Measurements from ENCODE around the gene PPP2R3B. TPM values are rescaled to one million over a fixed set of nuclear protein-coding genes. Genes with fewer than 3 reads are reported as not detected.

PPP2R3B gene
- total RNA-seq, 1 donor from 2014 or later, result 47.6 TPM

DNA sequence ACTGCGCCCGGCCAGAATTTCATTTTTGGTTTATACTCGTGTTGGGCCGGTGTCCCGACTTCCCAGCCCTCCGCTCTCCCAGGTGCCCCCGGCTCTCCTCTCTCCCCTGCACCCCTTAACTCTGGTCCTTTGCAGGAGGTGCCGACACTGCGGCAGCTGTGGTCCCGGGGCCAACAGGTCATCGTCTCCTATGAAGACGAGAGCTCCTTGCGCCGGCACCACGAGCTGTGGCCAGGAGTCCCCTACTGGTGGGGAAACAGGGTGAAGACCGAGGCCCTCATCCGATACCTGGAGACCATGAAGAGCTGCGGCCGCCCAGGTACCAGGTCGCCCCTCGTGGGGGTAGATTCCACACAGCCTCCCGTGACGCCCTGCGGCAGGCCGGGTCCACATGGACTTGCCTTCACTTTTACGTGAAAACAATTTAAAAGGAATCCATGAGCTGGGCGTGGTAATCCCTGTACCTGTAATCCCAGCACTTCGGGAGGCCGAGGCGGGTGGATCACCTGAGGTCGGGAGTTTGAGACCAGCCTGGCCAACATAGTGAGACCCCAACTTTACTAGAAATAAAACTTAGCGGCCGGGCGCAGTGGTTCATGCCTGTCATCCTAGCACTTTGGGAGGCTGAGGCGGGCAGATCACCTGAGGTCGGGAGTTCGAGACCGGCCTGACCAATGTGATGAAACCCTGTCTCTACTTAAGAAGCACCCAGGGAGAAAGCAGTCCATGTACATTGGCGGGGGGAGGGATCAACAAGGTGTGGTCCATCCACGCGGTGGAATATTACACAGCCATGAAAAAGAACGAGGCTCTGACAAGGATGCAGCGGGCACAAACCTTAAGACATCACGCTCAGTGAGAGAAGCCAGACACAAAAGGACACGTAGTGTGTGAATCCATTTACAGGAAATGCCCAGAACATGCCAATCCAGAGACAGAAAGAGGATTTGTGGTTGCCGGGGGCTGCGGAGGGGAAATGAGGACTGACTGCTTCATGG, 93.5 kb downstream of the PPP2R3B start:
- no peak for DNase-seq (ENCODE audit: low spot score)
- no peak overlapping the region for H3K27ac Mint-ChIP-seq
- no peaks in the 10 kb centered on the region for H3K9me3 Mint-ChIP-seq
- intact Hi-C loops (cut with micrococcal nuclease), result no loop called here
- peaks cover 58% of the 10 kb centered on the region for H3K36me3 Mint-ChIP-seq (ENCODE audit: low read depth)
- H3K4me3 Mint-ChIP-seq (ENCODE audit: low read depth), result no peak overlapping the region
- H3K27me3 Mint-ChIP-seq (ENCODE audit: low read depth), result no peaks in the 10 kb centered on the region
- no peaks in the 10 kb centered on the region for H3K4me1 Mint-ChIP-seq (ENCODE audit: low read depth)

DNA sequence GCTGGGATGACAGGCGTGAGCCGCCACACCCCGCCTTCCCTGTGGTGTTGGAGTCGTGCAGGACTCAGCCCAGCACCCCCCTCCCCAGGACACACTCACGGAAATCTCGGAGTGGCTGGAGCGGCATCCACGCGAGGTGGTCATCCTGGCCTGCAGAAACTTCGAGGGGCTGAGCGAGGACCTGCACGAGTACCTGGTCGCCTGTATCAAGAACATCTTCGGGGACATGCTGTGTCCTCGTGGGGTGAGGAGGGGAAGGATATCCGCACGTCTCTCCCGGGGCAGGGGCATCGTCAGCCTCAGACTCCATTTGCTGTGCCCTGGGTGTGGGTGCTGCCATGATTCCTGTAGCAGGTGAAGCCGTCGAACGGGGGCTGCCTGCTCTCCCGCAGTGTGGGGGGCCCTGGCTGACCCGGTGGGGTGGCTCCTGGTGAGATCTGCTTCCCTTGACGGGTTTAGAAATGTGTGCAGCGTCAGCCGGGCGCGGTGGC, 95.3 kb downstream of the PPP2R3B start:
- intact Hi-C loops (cut with micrococcal nuclease), result no loop called here
- DNase-seq (ENCODE audit: low spot score), result no peak
- Mint-ChIP-seq H3K27ac (no peak overlapping the region), H3K9me3 (no peaks in the 10 kb centered on the region), H3K4me1 (ENCODE audit: low read depth) (peaks cover 2% of the 10 kb centered on the region), H3K27me3 (ENCODE audit: low read depth) (no peaks in the 10 kb centered on the region), H3K4me3 (ENCODE audit: low read depth) (no peak overlapping the region), H3K36me3 (ENCODE audit: low read depth) (peaks cover 62% of the 10 kb centered on the region)

DNA sequence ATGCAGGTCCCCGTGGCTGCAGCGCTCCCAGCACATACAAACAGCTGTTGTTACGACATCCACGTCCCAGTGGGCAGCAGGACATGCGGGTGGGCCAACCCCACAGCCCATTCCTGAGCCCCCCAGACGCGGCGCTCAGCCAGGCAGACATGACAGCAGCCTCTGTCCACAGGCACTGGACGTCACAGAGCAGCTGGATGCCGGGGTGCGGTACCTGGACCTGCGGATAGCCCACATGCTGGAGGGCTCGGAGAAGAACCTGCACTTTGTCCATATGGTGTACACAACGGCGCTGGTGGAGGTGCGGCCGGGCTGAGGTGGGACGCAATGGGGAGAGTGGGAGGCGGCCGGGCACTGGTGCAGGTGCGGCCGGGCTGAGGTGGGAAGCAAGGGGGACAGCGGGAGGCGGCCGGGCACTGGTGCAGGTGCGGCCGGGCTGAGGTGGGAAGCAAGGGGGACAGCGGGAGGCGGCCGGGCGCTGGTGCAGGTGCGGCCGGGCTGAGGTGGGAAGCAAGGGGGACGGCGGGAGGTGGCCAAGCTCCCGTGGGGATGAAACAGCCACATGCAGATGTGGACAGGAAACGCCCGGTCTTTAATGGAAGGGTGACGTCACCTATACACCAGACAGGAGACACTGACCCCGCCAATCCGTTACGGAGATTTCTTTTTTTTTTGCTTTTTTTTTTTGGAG, 96.1 kb downstream of the PPP2R3B start:
- no peaks in the 10 kb centered on the region for H3K27me3 Mint-ChIP-seq (ENCODE audit: low read depth)
- H3K4me3 Mint-ChIP-seq (ENCODE audit: low read depth), result no peak overlapping the region
- no peak for DNase-seq (ENCODE audit: low spot score)
- peaks cover 6% of the 10 kb centered on the region for H3K4me1 Mint-ChIP-seq (ENCODE audit: low read depth)
- no peaks in the 10 kb centered on the region for H3K9me3 Mint-ChIP-seq
- intact Hi-C loops (cut with micrococcal nuclease), result no loop called here
- peaks cover 62% of the 10 kb centered on the region for H3K36me3 Mint-ChIP-seq (ENCODE audit: low read depth)
- no peak overlapping the region for H3K27ac Mint-ChIP-seq

DNA sequence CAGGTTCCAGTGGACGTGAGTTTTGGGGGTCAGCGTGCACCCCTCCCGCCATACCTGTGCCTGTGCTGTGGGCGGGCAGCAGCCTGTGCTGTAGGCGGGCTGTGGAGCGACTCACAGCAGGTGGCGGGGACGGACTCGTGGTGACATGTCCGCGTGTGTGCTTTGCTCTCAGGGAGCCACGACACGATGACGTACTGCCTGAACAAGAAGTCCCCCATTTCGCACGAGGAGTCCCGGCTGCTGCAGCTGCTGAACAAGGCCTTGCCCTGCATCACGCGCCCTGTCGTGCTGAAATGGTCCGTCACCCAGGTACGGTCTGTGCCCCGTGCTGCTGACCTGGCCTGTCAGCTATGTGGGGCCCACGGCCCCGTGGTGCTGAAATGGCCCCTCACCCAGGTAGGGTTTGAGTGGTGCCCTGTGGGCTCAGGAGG, 98.1 kb downstream of the PPP2R3B start:
- no peak for DNase-seq (ENCODE audit: low spot score)
- H3K4me3 Mint-ChIP-seq (ENCODE audit: low read depth), result no peak overlapping the region
- no peak overlapping the region for H3K27ac Mint-ChIP-seq
- peaks cover 67% of the 10 kb centered on the region for H3K36me3 Mint-ChIP-seq (ENCODE audit: low read depth)
- intact Hi-C loops (cut with micrococcal nuclease), result loop anchor here (10.0 kb wide), 1 partner anchor 96 kb away; the partner anchor contains the start of gene PPP2R3B
- H3K4me1 Mint-ChIP-seq (ENCODE audit: low read depth), result peaks cover 10% of the 10 kb centered on the region
- no peaks in the 10 kb centered on the region for H3K9me3 Mint-ChIP-seq
- no peaks in the 10 kb centered on the region for H3K27me3 Mint-ChIP-seq (ENCODE audit: low read depth)

DNA sequence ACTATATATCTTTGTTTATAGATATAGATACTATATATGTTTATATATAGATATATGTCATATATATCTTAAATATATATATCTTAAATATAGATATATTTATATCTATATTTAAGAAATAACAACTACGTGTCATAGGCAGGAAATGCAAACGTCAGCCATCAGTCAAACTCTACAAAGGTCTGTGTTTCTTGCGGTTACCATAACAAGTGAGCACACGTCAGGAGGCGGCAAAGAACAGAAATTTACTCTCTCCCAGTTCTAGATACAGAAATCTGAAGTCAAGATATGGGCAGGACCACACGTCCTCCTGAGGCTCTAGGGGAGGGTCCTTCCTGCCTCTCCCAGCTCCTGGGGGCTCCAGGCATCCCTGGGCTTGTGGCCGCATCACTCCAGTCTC, 99.0 kb downstream of the PPP2R3B start:
- Mint-ChIP-seq H3K27me3 (ENCODE audit: low read depth) (no peaks in the 10 kb centered on the region), H3K4me1 (ENCODE audit: low read depth) (peaks cover 10% of the 10 kb centered on the region), H3K27ac (no peak overlapping the region), H3K36me3 (ENCODE audit: low read depth) (peaks cover 58% of the 10 kb centered on the region), H3K4me3 (ENCODE audit: low read depth) (no peak overlapping the region), H3K9me3 (no peaks in the 10 kb centered on the region)
- DNase-seq (ENCODE audit: low spot score), result no peak
- intact Hi-C loops (cut with micrococcal nuclease), result loop anchor here (10.0 kb wide), 1 partner anchor 97 kb away; the partner anchor contains the start of gene PPP2R3B

DNA sequence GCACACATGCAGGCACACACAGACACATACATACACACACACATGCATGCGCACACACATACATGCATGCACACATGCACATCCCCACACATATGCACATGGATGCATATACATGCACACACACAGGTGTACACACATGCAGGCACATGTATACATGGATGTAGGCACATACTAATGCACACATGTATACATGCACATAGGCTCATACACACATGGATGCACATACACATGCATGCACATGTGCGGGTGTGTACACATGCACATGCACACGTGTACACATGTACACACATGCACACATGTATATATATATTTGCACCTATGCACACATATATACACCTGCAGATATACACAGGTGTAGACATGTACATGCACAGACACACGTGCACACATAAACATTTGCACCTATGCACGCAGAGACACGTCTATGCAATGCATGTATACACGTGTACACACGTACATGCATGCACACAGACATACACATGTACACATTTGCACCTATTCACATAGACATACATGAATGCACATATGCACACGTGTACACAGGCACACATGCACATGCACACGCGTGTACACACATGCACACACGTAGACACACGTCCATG, 101.5 kb downstream of the PPP2R3B start:
- Mint-ChIP-seq H3K27me3 (ENCODE audit: low read depth) (no peaks in the 10 kb centered on the region), H3K4me1 (ENCODE audit: low read depth) (peaks cover 10% of the 10 kb centered on the region), H3K36me3 (ENCODE audit: low read depth) (peaks cover 41% of the 10 kb centered on the region), H3K4me3 (ENCODE audit: low read depth) (no peak overlapping the region), H3K9me3 (no peaks in the 10 kb centered on the region), H3K27ac (no peak overlapping the region)
- no peak for DNase-seq (ENCODE audit: low spot score)
- intact Hi-C loops (cut with micrococcal nuclease), result loop anchor here (10.0 kb wide), 1 partner anchor 100 kb away; the partner anchor contains the start of gene PPP2R3B

Other genes with a start within 250 kb of the PPP2R3B start
- gene PLCXD1, start 105.5 kb downstream of the PPP2R3B start, total RNA-seq, result 58.8 and 60.0 TPM in 2 replicates
- 65.5 and 67.0 TPM in 2 replicates for gene GTPBP6, start 68.1 kb downstream of the PPP2R3B start, total RNA-seq
- gene SHOX, start 243.9 kb upstream of the PPP2R3B start, total RNA-seq, result not detected in 2 replicates